Frontal cortex (tissue), 4 donors: Measurements from ENCODE around the gene EEF2KMT. TPM values are rescaled to one million over a fixed set of nuclear protein-coding genes. Genes with fewer than 3 reads are reported as not detected.
"Not testable (repeated sequence)": the region's sequence is repeated elsewhere in the genome, so short reads cannot be mapped to it uniquely, and the experiment has no call there.

Experiments used
- DNase-seq, 2 donors: peaks; one replicate each; pipeline ENCODE4 v3.0.0; 2012; ENCODE audit warnings: low spot score in 2 of 2
- FAIRE-seq: peaks from 2 replicates; lab custom pipeline; 2012; peaks lifted over from hg19 to GRCh38; lab: Jason Lieb, UNC
- total RNA-seq: library from RNA; depleted of rRNA; stranded (reverse); fragments of >200 nt; gene quantifications from one replicate; pipeline ENCODE4 v1.2.3, GENCODE V29; 2014
- donor health status: control.
- donor health status: control.
- donor health status: control.

The EEF2KMT gene
- total RNA-seq, 1 donor from 2014 or later = 4.1 TPM

- DNase-seq (no peak), FAIRE-seq (no peak)
Measured at GRCh38 chr16:5046914-5047313, 50.7 kb downstream of the EEF2KMT start.

- no peak for DNase-seq
- FAIRE-seq = no peak
Measured at GRCh38 chr16:5045499-5046115, 52.0 kb downstream of the EEF2KMT start.

DNA sequence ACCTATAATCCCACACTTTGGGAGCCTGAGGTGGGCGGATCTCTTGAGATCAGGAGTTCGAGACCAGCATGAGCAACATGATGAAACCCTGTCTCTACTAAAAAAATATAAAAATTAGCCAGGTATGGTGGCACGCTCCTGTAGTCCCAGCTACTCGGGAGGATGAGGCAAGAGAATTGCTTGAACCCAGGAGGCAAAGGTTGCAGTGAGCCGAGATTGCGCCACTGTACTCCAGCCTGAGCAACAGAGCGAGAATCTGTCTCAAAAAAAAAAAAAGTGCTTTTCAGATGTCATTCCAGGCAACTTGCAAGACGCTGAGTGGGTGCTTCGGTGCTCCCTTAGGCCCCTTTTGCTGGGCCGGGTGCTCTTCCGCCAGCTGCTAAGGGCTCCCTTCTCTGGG lies 53.0 kb downstream of the EEF2KMT start:
- DNase-seq, FAIRE-seq: not testable (repeated sequence)

GRCh38 chr16:5044011-5044540 lies 53.5 kb downstream of the EEF2KMT start:
- no peak for DNase-seq
- no peak for FAIRE-seq

DNA sequence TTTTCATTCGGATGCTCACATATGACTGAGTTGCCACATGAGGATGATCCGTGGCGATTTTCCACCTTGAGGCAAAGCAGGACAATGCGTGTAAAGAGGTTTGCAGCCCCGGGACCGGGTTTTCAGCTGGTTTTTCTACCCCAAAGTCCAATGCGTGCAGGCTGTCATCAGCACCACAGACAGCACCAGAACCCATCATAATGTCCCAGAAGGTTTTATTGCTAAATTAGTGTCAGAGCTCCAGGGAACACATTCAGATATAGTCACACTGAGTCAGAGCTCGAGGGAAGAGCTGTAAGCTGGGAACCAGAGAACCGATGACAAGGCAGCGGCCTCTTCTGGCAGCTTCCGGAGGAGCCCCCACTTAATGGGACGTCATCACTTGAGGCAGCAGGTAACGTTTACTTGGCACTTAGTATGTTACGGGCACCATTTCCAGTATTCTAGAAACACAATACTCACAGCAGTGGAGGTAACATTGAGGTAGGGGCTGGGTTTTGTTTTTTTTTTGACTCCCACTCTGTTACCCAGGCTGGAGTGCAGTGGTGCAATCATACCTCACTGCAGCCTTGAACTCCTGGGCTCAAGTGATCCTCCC lies 54.9 kb downstream of the EEF2KMT start:
- no peak for FAIRE-seq
- DNase-seq = no peak

DNA sequence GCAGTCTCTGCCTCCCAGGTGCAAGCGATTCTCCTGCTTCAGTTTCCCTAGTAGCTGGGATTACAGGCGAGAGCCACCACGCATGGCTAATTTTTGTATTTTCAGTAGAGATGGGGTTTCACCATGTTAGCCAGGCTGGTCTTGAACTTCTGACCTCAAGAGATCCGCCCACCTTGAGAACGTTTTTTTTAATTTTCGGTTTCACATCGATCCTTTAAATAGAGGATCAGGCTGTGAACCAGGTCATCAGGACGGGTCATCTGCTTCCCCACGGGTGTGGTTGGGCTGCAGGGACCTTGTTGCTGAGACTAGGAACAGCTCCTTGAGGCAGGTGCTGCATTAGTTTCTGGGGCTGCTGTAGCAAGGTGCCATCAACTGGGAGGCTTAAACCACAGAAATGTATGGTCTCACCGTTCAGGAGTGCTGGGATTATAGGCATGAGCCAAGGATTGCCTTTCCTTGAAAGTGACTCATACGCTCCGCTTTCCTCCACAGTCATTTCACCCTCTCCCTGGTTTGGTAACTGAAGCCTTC lies 55.9 kb downstream of the EEF2KMT start:
- FAIRE-seq = no peak
- DNase-seq = no peak

DNA sequence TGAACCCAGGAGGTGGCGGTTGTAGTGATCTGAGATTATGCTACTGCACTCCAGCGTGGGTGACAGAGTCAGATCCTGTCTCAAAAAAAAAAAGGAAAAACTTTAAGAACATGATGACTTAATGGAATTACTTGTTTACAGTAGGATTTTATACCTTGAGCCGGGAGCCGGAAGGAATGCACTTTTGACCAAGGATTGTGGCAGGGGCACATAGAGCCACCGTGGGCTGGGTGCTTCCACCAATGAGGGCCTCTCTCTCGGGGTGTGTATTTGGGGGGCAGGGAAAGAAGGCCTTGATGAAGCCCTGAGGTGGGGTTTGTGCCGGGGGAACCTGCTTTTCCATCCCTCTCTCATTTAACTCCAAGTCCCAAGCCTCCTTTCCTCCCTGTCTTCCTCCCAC lies 57.1 kb downstream of the EEF2KMT start:
- DNase-seq (no peak), FAIRE-seq (no peak)

GRCh38 chr16:5036228-5037156 lies 61.1 kb downstream of the EEF2KMT start:
- DNase-seq (no peak), FAIRE-seq (no peak)

DNA sequence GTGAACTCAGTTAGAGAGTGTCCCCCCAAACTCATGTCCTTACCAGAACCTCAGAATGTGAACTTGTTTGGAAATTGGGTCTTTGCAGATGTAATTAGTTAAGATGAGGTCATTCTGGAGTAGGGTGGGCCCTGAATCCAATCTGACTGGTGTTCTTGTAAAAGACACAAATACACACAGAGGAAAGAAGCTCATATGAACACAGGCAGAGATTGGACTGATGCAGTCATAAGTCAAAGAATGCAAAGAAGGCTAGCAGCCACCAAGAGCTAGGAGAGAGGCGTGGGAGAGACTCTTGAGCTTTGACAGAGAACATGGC lies 61.7 kb downstream of the EEF2KMT start:
- DNase-seq (no peak), FAIRE-seq (no peak)

Other genes starting within 250 kb of the EEF2KMT start
- gene PPL, start 160.6 kb downstream of the EEF2KMT start, total RNA-seq = 0.82 TPM
- gene SEC14L5, start 139.5 kb downstream of the EEF2KMT start, total RNA-seq = 0.41 TPM
- 14.7 TPM for gene NAGPA, start 63.9 kb downstream of the EEF2KMT start, total RNA-seq
- 3.3 TPM for gene C16orf89, start 31.8 kb downstream of the EEF2KMT start, total RNA-seq
- gene ALG1, start 26.0 kb downstream of the EEF2KMT start, total RNA-seq = 11.4 TPM